ENCODE data around the gene YPEL1.

Gene YPEL1

GRCh38 chr22:21764038-21764804, 28.6 kb upstream of the YPEL1 start:
- H3K23ac ChIP-seq (ENCODE audit: low read length), result no peak overlapping the region
- no peak overlapping the region for H4K91ac ChIP-seq (ENCODE audit: low read depth, low read length)
- no peak overlapping the region for H3K27ac ChIP-seq (ENCODE audit: low read depth, low read length)
- peaks cover 45 to 66% of the 10 kb centered on the region in 2 experiments for H3K36me3 ChIP-seq (ENCODE audit: control insufficient read depth in 1 of 2, insufficient read depth in 2 of 2, low read length in 2 of 2)
- no peaks in the 10 kb centered on the region for H3K79me1 ChIP-seq (ENCODE audit: low read length)
- no peak overlapping the region for H4K12ac ChIP-seq (ENCODE audit: low read depth, low read length)
- no peaks in the 10 kb centered on the region for H3K9me3 ChIP-seq (ENCODE audit: insufficient read depth, low read depth, low read length)
- H2AFZ ChIP-seq (ENCODE audit: insufficient read depth, low read length, poor library complexity), result no peak overlapping the region
- no peak overlapping the region for H3K18ac ChIP-seq (ENCODE audit: low read length)
- H3K14ac ChIP-seq (ENCODE audit: low read length), result no peak overlapping the region
- no peak overlapping the region for H2BK120ac ChIP-seq (ENCODE audit: insufficient read depth, low read length, poor library complexity)
- no peak overlapping the region for H3K4ac ChIP-seq (ENCODE audit: low read depth, low read length)
- no peak overlapping the region for H3K4me2 ChIP-seq (ENCODE audit: low read length)
- H3K9ac ChIP-seq (ENCODE audit: low read length), result no peak overlapping the region
- no CpG with 5 or more reads among the region's 9 CpGs for WGBS (ENCODE audit: extremely low coverage, insufficient coverage, insufficient read length)
- no peaks in the 10 kb centered on the region for H3K79me2 ChIP-seq (ENCODE audit: control insufficient read depth, insufficient read depth, low read length, poor library complexity)
- H3K4me1 ChIP-seq (ENCODE audit: control insufficient read depth in 1 of 2, insufficient read depth in 2 of 2, low read length in 2 of 2), result no peaks in the 10 kb centered on the region
- H2AK5ac ChIP-seq (ENCODE audit: low read length), result no peak overlapping the region
- H3K4me3 ChIP-seq (ENCODE audit: low read depth, low read length), result no peak overlapping the region
- no peak overlapping the region for H2BK5ac ChIP-seq (ENCODE audit: low read depth, low read length, poor library complexity)
- H2BK12ac ChIP-seq (ENCODE audit: low read length), result no peak overlapping the region
- H4K8ac ChIP-seq (ENCODE audit: low read depth, low read length), result no peak overlapping the region
- DNase-seq, result no peak
- no peaks in the 10 kb centered on the region for H3K27me3 ChIP-seq (ENCODE audit: insufficient read depth, low read length)

- Histone ChIP-seq H4K8ac (ENCODE audit: low read depth, low read length) (no peak overlapping the region), H3K18ac (ENCODE audit: low read length) (no peak overlapping the region), H3K4me3 (ENCODE audit: low read depth, low read length) (no peak overlapping the region)
These were observed 27.4 kb upstream of the YPEL1 start for GRCh38 chr22:21762712-21763581.

GRCh38 chr22:21761994-21762680, 26.5 kb upstream of the YPEL1 start:
- WGBS (ENCODE audit: extremely low coverage, insufficient coverage, insufficient read length), result no CpG with 5 or more reads among the region's 15 CpGs
- H3K14ac ChIP-seq (ENCODE audit: low read length), result no peak overlapping the region
- H3K79me2 ChIP-seq (ENCODE audit: control insufficient read depth, insufficient read depth, low read length, poor library complexity), result no peaks in the 10 kb centered on the region
- H3K27me3 ChIP-seq (ENCODE audit: insufficient read depth, low read length), result no peaks in the 10 kb centered on the region
- no peak overlapping the region for H3K9ac ChIP-seq (ENCODE audit: low read length)
- no peaks in the 10 kb centered on the region for H3K79me1 ChIP-seq (ENCODE audit: low read length)
- H3K36me3 ChIP-seq (ENCODE audit: control insufficient read depth in 1 of 2, insufficient read depth in 2 of 2, low read length in 2 of 2), result peaks cover 48 to 66% of the 10 kb centered on the region in 2 experiments
- H2AFZ ChIP-seq (ENCODE audit: insufficient read depth, low read length, poor library complexity), result no peak overlapping the region
- H2BK12ac ChIP-seq (ENCODE audit: low read length), result no peak overlapping the region
- H3K18ac ChIP-seq (ENCODE audit: low read length), result no peak overlapping the region
- H3K23ac ChIP-seq (ENCODE audit: low read length), result no peak overlapping the region
- no peak overlapping the region for H3K4me3 ChIP-seq (ENCODE audit: low read depth, low read length)
- no peak overlapping the region for H2BK120ac ChIP-seq (ENCODE audit: insufficient read depth, low read length, poor library complexity)
- H3K27ac ChIP-seq (ENCODE audit: low read depth, low read length), result no peak overlapping the region
- H4K8ac ChIP-seq (ENCODE audit: low read depth, low read length), result no peak overlapping the region
- H2BK5ac ChIP-seq (ENCODE audit: low read depth, low read length, poor library complexity), result no peak overlapping the region
- DNase-seq, result no peak
- no peak overlapping the region for H2AK5ac ChIP-seq (ENCODE audit: low read length)
- no peak overlapping the region for H4K12ac ChIP-seq (ENCODE audit: low read depth, low read length)
- no peak overlapping the region for H3K4ac ChIP-seq (ENCODE audit: low read depth, low read length)
- no peaks in the 10 kb centered on the region for H3K9me3 ChIP-seq (ENCODE audit: insufficient read depth, low read depth, low read length)
- no peak overlapping the region for H4K91ac ChIP-seq (ENCODE audit: low read depth, low read length)
- H3K4me2 ChIP-seq (ENCODE audit: low read length), result no peak overlapping the region
- H3K4me1 ChIP-seq (ENCODE audit: control insufficient read depth in 1 of 2, insufficient read depth in 2 of 2, low read length in 2 of 2), result no peaks in the 10 kb centered on the region

More at GRCh38 chr22:21762712-21763581, 27.4 kb upstream of the YPEL1 start:
- peaks cover 50 to 70% of the 10 kb centered on the region in 2 experiments for H3K36me3 ChIP-seq (ENCODE audit: control insufficient read depth in 1 of 2, insufficient read depth in 2 of 2, low read length in 2 of 2)
- no peak overlapping the region for H3K4me2 ChIP-seq (ENCODE audit: low read length)
- H4K91ac ChIP-seq (ENCODE audit: low read depth, low read length), result no peak overlapping the region
- no CpG with 5 or more reads among the region's 13 CpGs for WGBS (ENCODE audit: extremely low coverage, insufficient coverage, insufficient read length)
- no peaks in the 10 kb centered on the region for H3K4me1 ChIP-seq (ENCODE audit: control insufficient read depth in 1 of 2, insufficient read depth in 2 of 2, low read length in 2 of 2)
- no peak overlapping the region for H3K23ac ChIP-seq (ENCODE audit: low read length)
- no peak overlapping the region for H4K12ac ChIP-seq (ENCODE audit: low read depth, low read length)
- H2AFZ ChIP-seq (ENCODE audit: insufficient read depth, low read length, poor library complexity), result no peak overlapping the region
- no peaks in the 10 kb centered on the region for H3K79me1 ChIP-seq (ENCODE audit: low read length)
- H3K9me3 ChIP-seq (ENCODE audit: insufficient read depth, low read depth, low read length), result no peaks in the 10 kb centered on the region
- H2BK5ac ChIP-seq (ENCODE audit: low read depth, low read length, poor library complexity), result no peak overlapping the region
- H2BK12ac ChIP-seq (ENCODE audit: low read length), result no peak overlapping the region
- H3K9ac ChIP-seq (ENCODE audit: low read length), result no peak overlapping the region
- H3K14ac ChIP-seq (ENCODE audit: low read length), result no peak overlapping the region
- no peak overlapping the region for H2AK5ac ChIP-seq (ENCODE audit: low read length)
- H3K4ac ChIP-seq (ENCODE audit: low read depth, low read length), result no peak overlapping the region
- no peaks in the 10 kb centered on the region for H3K27me3 ChIP-seq (ENCODE audit: insufficient read depth, low read length)
- no peak overlapping the region for H3K27ac ChIP-seq (ENCODE audit: low read depth, low read length)
- H3K79me2 ChIP-seq (ENCODE audit: control insufficient read depth, insufficient read depth, low read length, poor library complexity), result no peaks in the 10 kb centered on the region
- no peak for DNase-seq
- H2BK120ac ChIP-seq (ENCODE audit: insufficient read depth, low read length, poor library complexity), result no peak overlapping the region

- H3K23ac ChIP-seq (ENCODE audit: low read length), result no peak overlapping the region
- H3K36me3 ChIP-seq (ENCODE audit: control insufficient read depth in 1 of 2, insufficient read depth in 2 of 2, low read length in 2 of 2), result peaks cover 41 to 60% of the 10 kb centered on the region in 2 experiments
- H4K12ac ChIP-seq (ENCODE audit: low read depth, low read length), result no peak overlapping the region
- no peak overlapping the region for H3K4me3 ChIP-seq (ENCODE audit: low read depth, low read length)
- WGBS (ENCODE audit: extremely low coverage, insufficient coverage, insufficient read length), result no CpG with 5 or more reads among the region's 2 CpGs
- H2AK5ac ChIP-seq (ENCODE audit: low read length), result no peak overlapping the region
- no peak overlapping the region for H4K91ac ChIP-seq (ENCODE audit: low read depth, low read length)
- no peak overlapping the region for H3K9ac ChIP-seq (ENCODE audit: low read length)
- no peak overlapping the region for H2BK5ac ChIP-seq (ENCODE audit: low read depth, low read length, poor library complexity)
- H3K27ac ChIP-seq (ENCODE audit: low read depth, low read length), result no peak overlapping the region
- no peaks in the 10 kb centered on the region for H3K9me3 ChIP-seq (ENCODE audit: insufficient read depth, low read depth, low read length)
- no peak overlapping the region for H3K14ac ChIP-seq (ENCODE audit: low read length)
- no peak overlapping the region for H3K4me2 ChIP-seq (ENCODE audit: low read length)
- H3K79me1 ChIP-seq (ENCODE audit: low read length), result no peaks in the 10 kb centered on the region
- no peaks in the 10 kb centered on the region for H3K79me2 ChIP-seq (ENCODE audit: control insufficient read depth, insufficient read depth, low read length, poor library complexity)
- H3K18ac ChIP-seq (ENCODE audit: low read length), result no peak overlapping the region
- H2AFZ ChIP-seq (ENCODE audit: insufficient read depth, low read length, poor library complexity), result no peak overlapping the region
- no peaks in the 10 kb centered on the region for H3K4me1 ChIP-seq (ENCODE audit: control insufficient read depth in 1 of 2, insufficient read depth in 2 of 2, low read length in 2 of 2)
- no peak overlapping the region for H2BK12ac ChIP-seq (ENCODE audit: low read length)
- no peak for DNase-seq
- H4K8ac ChIP-seq (ENCODE audit: low read depth, low read length), result no peak overlapping the region
- H2BK120ac ChIP-seq (ENCODE audit: insufficient read depth, low read length, poor library complexity), result no peak overlapping the region
- H3K27me3 ChIP-seq (ENCODE audit: insufficient read depth, low read length), result no peaks in the 10 kb centered on the region
- no peak overlapping the region for H3K4ac ChIP-seq (ENCODE audit: low read depth, low read length)
These were observed 25.5 kb upstream of the YPEL1 start for GRCh38 chr22:21761086-21761485.
